ENCODE results near the gene PTPRM. TPM values are rescaled to one million over a fixed set of nuclear protein-coding genes. Genes with fewer than 3 reads are reported as not detected.

PTPRM gene
- total RNA-seq, 1 experiment from 2014 or later: 11.1 TPM

- POLR2A ChIA-PET: no interaction called here
- CTCF ChIA-PET: no interaction called here
- DNase-seq (ENCODE audit: low spot score) (no peak), ATAC-seq (no peak)
- H3K27me3 Mint-ChIP-seq (ENCODE audit: low read depth): no peaks in the 10 kb centered on the region
- no peak for TF ChIP-seq PREB (CRISPR knock-in tag; IDR thresholded peaks at IDR 0.05; ENCODE audit: borderline replicate concordance)
- TF ChIP-seq ZNF138 (CRISPR knock-in tag; conservative IDR thresholded peaks at IDR 0.05): no peak
- no peak for TF ChIP-seq IRF2 (CRISPR knock-in tag; IDR thresholded peaks at IDR 0.05; ENCODE audit: borderline replicate concordance, low read depth)
- TF ChIP-seq GABPB1 (CRISPR knock-in tag; IDR thresholded peaks at IDR 0.05): no peak
- TF ChIP-seq SP1 (CRISPR knock-in tag; conservative IDR thresholded peaks at IDR 0.05): no peak
- no peak for TF ChIP-seq PRDM15 (CRISPR knock-in tag; IDR thresholded peaks at IDR 0.05)
- TF ChIP-seq ZNF263 (CRISPR knock-in tag; IDR thresholded peaks at IDR 0.05; ENCODE audit: low read depth): no peak
- TF ChIP-seq ZMAT4 (CRISPR knock-in tag; IDR thresholded peaks at IDR 0.05): no peak
- peaks cover 6% of the 10 kb centered on the region; the same call in 1 of the 2 replicates for H3K4me1 Mint-ChIP-seq
- H3K36me3 Mint-ChIP-seq: no peaks in the 10 kb centered on the region
- H3K27ac Mint-ChIP-seq: no peak overlapping the region
- H3K9me3 Mint-ChIP-seq: peaks cover 5% of the 10 kb centered on the region; the same call in 1 of the 2 replicates
- H3K4me3 Mint-ChIP-seq: no peak overlapping the region
These were observed 600.6 kb downstream of the PTPRM start for GRCh38 chr18:8167673-8168072.

GRCh38 chr18:8169722-8170121 lies 602.6 kb downstream of the PTPRM start:
- Mint-ChIP-seq H3K4me1 (peaks cover 7% of the 10 kb centered on the region), H3K27ac (no peak overlapping the region), H3K36me3 (no peaks in the 10 kb centered on the region), H3K4me3 (no peak overlapping the region), H3K27me3 (ENCODE audit: low read depth) (no peaks in the 10 kb centered on the region), H3K9me3 (no peaks in the 10 kb centered on the region)
- DNase-seq (ENCODE audit: low spot score): no peak
- no peak for ATAC-seq
- POLR2A ChIA-PET: no interaction called here
- CTCF ChIA-PET: no interaction called here
- TF ChIP-seq MLX (CRISPR knock-in tag; IDR thresholded peaks at IDR 0.05) (no peak), TEAD1 (CRISPR knock-in tag; IDR thresholded peaks at IDR 0.05) (no peak), USF2 (CRISPR knock-in tag; IDR thresholded peaks at IDR 0.05) (no peak), NR1H2 (CRISPR knock-in tag; IDR thresholded peaks at IDR 0.05) (no peak)

- Mint-ChIP-seq H3K36me3 (peaks cover 16% of the 10 kb centered on the region), H3K27ac (no peak overlapping the region), H3K4me1 (peaks cover 22% of the 10 kb centered on the region), H3K27me3 (ENCODE audit: low read depth) (no peaks in the 10 kb centered on the region), H3K4me3 (no peak overlapping the region), H3K9me3 (peaks cover 14% of the 10 kb centered on the region)
- POLR2A ChIA-PET: no interaction called here
- TF ChIP-seq ATF3 (CRISPR knock-in tag; conservative IDR thresholded peaks at IDR 0.05) (no peak), GTF2I (CRISPR knock-in tag; conservative IDR thresholded peaks at IDR 0.05) (no peak), ESRRA (CRISPR knock-in tag; IDR thresholded peaks at IDR 0.05; ENCODE audit: borderline replicate concordance) (no peak), TCF7 (CRISPR knock-in tag; IDR thresholded peaks at IDR 0.05; ENCODE audit: low read depth) (no peak), ZNF416 (CRISPR knock-in tag; IDR thresholded peaks at IDR 0.05) (no peak), NR1H2 (CRISPR knock-in tag; IDR thresholded peaks at IDR 0.05) (no peak), OVOL2 (CRISPR knock-in tag; IDR thresholded peaks at IDR 0.05; ENCODE audit: borderline replicate concordance) (no peak), ZBTB21 (CRISPR knock-in tag; IDR thresholded peaks at IDR 0.05; ENCODE audit: borderline replicate concordance) (no peak), NFATC4 (CRISPR knock-in tag; IDR thresholded peaks at IDR 0.05) (no peak), E2F1 (CRISPR knock-in tag; IDR thresholded peaks at IDR 0.05) (no peak)
- CTCF ChIA-PET: no interaction called here
- ATAC-seq (no peak), DNase-seq (ENCODE audit: low spot score) (no peak)
These were observed 607.7 kb downstream of the PTPRM start for GRCh38 chr18:8174771-8175170.
